K562 (cell line): ENCODE measurements around the gene LRP1-AS. TPM values are rescaled to one million over a fixed set of nuclear protein-coding genes. Genes with fewer than 3 reads are reported as not detected.
A peak's percentile ranks its signal among the peaks of the same experiment; 100 is the strongest.

Experiments used
- FIP1L1 ChIP-seq: fragments of 200-400 bp; formaldehyde crosslinking; IDR thresholded peaks from 2 replicates; pipeline ENCODE4 v1.6.1; 2018; ENCODE audit warnings: mild to moderate bottlenecking, low read depth, low read length; ENCODE audit not compliant: poor library complexity, severe bottlenecking
- FOSL1 ChIP-seq: fragments of 200-800 bp; sonication (Bioruptor generic); conservative IDR thresholded peaks from 2 replicates; pipeline ENCODE4 v1.6.1; 2016; ENCODE audit warnings: missing genetic modification characterization, missing compliant biosample characterization
- MCM7 ChIP-seq, 2 experiments: fragments of 450-650 bp; IDR thresholded peaks; 2 replicates each; pipeline ENCODE4 v1.6.1; 2016 to 2018
- TCF7 ChIP-seq: sonication (generic); IDR thresholded peaks from 2 replicates; pipeline ENCODE4 v1.6.1; 2016; ENCODE audit warnings: antibody characterized with exemption, borderline replicate concordance
- ZNF224 ChIP-seq: sonication (generic); formaldehyde crosslinking; IDR thresholded peaks from 2 replicates; pipeline ENCODE4 v1.8.0; 2022; ENCODE audit warnings: mild to moderate bottlenecking, missing genetic modification reagents
- ZNF311 ChIP-seq: fragments of 250-450 bp; sonication (Bioruptor Pico); IDR thresholded peaks from 2 replicates; pipeline ENCODE4 v1.4.0; 2020; ENCODE audit warnings: mild to moderate bottlenecking, moderate library complexity
- polyA plus RNA-seq, 8 experiments: library from polyadenylated mRNA; depleted of rRNA in 4 of 8; stranded (reverse) in 5 of 8; unstranded in 3 of 8; fragments of >200 nt; fragmentation: Nextera tagmentation in 2 of 8; fragmentation: Illumina TruSeq in 1 of 8; extraction: Ambion mirVana in 2 of 8; extraction: Trizol in 1 of 8; gene quantifications; 2 replicates each; pipeline versions ENCODE4 v1.2.1 to v1.2.3, GENCODE V29; 2011 to 2014; ENCODE audit warnings: inconsistent platforms in 1 of 8, missing spikeins in 1 of 8
- total RNA-seq, 7 experiments: library from RNA; depleted of rRNA in 6 of 7; stranded (reverse); fragments of >200 nt in 6 of 7; fragmentation: Illumina TruSeq in 2 of 7; extraction: Trizol in 2 of 7; gene quantifications; 2 replicates each; pipeline versions ENCODE4 v1.2.1 to v1.2.3, GENCODE V29; 2011 to 2021; ENCODE audit warnings: low replicate concordance in 1 of 7
- TF ChIP-seq, protein P1 (sequence below): fragments of 450-650 bp; IDR thresholded peaks from 2 replicates; pipeline ENCODE4 v1.6.1; 2016; ENCODE audit warnings: low read depth
- TF ChIP-seq, protein P2 (sequence below): fragments of 450-650 bp; IDR thresholded peaks from 2 replicates; pipeline ENCODE4 v1.6.1; 2016; ENCODE audit warnings: mild to moderate bottlenecking, moderate library complexity

Gene LRP1-AS
- total and polyA plus RNA-seq, 9 of the 15 experiments (the other 6 are each of a cell fraction or from before 2014, with no cell fraction given) = not detected

DNA sequence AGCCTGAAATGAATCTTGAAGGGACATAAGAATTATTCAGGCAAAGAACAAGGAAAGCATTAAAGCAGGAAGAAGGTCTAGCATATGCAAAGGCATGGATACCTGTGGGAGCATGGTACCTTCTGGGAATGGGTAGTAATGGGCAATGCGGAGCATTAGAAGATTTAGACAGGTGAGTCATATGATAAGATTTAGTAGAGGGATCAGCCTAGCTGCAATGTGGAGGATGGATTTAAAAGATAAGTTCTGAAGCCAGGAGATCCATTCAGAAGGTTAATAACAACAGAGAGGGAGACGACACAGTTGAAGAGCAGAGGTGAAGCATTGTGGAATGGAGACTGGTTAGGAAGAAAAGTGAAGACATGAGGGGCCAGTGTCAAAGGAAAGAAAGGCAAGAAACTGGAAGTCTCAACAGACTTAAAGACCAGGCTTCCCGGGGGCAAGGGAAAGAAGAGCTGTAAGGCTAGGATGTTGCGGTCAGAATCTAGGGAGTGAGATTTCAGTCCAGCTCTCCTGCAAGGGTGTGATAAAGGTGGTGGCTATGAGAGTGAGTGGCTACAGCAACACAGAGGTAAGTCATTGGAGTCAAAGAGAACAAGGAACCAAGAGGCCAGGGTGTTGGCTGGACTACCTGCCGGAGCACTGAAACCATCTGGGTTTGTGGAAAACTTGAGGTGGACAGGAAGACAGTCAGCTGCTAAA is 30.7 kb downstream of the LRP1-AS start (continued):
- TF ChIP-seq, protein P1, sequence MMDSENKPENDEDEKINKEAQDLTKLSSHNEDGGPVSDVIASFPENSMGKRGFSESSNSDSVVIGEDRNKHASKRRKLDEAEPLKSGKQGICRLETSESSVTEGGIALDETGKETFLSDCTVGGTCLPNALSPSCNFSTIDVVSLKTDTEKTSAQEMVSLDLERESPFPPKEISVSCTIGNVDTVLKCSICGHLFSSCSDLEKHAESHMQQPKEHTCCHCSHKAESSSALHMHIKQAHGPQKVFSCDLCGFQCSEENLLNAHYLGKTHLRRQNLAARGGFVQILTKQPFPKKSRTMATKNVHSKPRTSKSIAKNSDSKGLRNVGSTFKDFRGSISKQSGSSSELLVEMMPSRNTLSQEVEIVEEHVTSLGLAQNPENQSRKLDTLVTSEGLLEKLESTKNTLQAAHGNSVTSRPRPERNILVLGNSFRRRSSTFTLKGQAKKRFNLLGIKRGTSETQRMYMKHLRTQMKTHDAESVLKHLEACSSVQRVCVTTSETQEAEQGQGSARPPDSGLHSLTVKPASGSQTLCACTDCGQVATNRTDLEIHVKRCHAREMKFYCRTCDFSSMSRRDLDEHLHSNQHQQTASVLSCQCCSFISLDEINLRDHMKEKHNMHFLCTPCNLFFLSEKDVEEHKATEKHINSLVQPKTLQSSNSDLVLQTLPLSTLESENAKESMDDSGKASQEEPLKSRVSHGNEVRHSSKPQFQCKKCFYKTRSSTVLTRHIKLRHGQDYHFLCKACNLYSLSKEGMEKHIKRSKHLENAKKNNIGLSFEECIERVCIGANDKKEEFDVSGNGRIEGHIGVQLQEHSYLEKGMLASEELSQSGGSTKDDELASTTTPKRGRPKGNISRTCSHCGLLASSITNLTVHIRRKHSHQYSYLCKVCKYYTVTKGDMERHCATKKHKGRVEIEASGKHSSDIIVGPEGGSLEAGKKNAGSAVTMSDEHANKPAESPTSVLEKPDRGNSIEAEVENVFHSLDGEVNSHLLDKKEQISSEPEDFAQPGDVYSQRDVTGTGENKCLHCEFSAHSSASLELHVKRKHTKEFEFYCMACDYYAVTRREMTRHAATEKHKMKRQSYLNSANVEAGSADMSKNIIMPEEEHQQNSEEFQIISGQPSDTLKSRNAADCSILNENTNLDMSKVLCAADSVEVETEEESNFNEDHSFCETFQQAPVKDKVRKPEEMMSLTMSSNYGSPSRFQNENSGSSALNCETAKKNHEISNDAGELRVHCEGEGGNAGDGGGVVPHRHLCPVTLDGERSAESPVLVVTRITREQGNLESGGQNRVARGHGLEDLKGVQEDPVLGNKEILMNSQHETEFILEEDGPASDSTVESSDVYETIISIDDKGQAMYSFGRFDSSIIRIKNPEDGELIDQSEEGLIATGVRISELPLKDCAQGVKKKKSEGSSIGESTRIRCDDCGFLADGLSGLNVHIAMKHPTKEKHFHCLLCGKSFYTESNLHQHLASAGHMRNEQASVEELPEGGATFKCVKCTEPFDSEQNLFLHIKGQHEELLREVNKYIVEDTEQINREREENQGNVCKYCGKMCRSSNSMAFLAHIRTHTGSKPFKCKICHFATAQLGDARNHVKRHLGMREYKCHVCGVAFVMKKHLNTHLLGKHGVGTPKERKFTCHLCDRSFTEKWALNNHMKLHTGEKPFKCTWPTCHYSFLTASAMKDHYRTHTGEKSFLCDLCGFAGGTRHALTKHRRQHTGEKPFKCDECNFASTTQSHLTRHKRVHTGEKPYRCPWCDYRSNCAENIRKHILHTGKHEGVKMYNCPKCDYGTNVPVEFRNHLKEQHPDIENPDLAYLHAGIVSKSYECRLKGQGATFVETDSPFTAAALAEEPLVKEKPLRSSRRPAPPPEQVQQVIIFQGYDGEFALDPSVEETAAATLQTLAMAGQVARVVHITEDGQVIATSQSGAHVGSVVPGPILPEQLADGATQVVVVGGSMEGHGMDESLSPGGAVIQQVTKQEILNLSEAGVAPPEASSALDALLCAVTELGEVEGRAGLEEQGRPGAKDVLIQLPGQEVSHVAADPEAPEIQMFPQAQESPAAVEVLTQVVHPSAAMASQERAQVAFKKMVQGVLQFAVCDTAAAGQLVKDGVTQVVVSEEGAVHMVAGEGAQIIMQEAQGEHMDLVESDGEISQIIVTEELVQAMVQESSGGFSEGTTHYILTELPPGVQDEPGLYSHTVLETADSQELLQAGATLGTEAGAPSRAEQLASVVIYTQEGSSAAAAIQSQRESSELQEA = no peak
- TF ChIP-seq, protein P2, sequence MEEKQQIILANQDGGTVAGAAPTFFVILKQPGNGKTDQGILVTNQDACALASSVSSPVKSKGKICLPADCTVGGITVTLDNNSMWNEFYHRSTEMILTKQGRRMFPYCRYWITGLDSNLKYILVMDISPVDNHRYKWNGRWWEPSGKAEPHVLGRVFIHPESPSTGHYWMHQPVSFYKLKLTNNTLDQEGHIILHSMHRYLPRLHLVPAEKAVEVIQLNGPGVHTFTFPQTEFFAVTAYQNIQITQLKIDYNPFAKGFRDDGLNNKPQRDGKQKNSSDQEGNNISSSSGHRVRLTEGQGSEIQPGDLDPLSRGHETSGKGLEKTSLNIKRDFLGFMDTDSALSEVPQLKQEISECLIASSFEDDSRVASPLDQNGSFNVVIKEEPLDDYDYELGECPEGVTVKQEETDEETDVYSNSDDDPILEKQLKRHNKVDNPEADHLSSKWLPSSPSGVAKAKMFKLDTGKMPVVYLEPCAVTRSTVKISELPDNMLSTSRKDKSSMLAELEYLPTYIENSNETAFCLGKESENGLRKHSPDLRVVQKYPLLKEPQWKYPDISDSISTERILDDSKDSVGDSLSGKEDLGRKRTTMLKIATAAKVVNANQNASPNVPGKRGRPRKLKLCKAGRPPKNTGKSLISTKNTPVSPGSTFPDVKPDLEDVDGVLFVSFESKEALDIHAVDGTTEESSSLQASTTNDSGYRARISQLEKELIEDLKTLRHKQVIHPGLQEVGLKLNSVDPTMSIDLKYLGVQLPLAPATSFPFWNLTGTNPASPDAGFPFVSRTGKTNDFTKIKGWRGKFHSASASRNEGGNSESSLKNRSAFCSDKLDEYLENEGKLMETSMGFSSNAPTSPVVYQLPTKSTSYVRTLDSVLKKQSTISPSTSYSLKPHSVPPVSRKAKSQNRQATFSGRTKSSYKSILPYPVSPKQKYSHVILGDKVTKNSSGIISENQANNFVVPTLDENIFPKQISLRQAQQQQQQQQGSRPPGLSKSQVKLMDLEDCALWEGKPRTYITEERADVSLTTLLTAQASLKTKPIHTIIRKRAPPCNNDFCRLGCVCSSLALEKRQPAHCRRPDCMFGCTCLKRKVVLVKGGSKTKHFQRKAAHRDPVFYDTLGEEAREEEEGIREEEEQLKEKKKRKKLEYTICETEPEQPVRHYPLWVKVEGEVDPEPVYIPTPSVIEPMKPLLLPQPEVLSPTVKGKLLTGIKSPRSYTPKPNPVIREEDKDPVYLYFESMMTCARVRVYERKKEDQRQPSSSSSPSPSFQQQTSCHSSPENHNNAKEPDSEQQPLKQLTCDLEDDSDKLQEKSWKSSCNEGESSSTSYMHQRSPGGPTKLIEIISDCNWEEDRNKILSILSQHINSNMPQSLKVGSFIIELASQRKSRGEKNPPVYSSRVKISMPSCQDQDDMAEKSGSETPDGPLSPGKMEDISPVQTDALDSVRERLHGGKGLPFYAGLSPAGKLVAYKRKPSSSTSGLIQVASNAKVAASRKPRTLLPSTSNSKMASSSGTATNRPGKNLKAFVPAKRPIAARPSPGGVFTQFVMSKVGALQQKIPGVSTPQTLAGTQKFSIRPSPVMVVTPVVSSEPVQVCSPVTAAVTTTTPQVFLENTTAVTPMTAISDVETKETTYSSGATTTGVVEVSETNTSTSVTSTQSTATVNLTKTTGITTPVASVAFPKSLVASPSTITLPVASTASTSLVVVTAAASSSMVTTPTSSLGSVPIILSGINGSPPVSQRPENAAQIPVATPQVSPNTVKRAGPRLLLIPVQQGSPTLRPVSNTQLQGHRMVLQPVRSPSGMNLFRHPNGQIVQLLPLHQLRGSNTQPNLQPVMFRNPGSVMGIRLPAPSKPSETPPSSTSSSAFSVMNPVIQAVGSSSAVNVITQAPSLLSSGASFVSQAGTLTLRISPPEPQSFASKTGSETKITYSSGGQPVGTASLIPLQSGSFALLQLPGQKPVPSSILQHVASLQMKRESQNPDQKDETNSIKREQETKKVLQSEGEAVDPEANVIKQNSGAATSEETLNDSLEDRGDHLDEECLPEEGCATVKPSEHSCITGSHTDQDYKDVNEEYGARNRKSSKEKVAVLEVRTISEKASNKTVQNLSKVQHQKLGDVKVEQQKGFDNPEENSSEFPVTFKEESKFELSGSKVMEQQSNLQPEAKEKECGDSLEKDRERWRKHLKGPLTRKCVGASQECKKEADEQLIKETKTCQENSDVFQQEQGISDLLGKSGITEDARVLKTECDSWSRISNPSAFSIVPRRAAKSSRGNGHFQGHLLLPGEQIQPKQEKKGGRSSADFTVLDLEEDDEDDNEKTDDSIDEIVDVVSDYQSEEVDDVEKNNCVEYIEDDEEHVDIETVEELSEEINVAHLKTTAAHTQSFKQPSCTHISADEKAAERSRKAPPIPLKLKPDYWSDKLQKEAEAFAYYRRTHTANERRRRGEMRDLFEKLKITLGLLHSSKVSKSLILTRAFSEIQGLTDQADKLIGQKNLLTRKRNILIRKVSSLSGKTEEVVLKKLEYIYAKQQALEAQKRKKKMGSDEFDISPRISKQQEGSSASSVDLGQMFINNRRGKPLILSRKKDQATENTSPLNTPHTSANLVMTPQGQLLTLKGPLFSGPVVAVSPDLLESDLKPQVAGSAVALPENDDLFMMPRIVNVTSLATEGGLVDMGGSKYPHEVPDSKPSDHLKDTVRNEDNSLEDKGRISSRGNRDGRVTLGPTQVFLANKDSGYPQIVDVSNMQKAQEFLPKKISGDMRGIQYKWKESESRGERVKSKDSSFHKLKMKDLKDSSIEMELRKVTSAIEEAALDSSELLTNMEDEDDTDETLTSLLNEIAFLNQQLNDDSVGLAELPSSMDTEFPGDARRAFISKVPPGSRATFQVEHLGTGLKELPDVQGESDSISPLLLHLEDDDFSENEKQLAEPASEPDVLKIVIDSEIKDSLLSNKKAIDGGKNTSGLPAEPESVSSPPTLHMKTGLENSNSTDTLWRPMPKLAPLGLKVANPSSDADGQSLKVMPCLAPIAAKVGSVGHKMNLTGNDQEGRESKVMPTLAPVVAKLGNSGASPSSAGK = no peak
- TF ChIP-seq ZNF311 (CRISPR knock-in tag) (no peak), FOSL1 (tag) (peak; percentile 72), TCF7 (no peak), MCM7 (IDR thresholded peaks at IDR 0.05) (no peak), FIP1L1 (no peak), ZNF224 (CRISPR knock-in tag) (no peak)
